Measurements from ENCODE around the gene IL1RN.

DNA sequence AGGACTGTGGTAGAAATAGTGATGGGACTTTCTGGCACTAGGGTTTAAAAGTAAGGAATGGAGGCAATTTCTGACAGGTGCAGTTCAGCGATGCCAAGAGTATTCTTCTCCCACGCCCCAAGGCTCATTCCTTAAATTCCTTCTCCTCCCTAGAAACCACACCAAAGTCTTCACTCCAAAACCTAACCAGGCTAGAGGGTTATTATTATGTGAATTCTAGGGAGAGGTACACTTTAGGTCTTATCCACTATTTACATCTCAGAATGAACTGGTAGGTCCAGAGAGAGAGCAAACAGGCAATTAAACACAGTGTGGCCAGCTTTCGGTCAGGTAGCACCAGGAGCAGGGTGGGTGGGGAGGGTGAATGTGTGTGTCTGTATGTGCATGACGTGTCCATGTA, 48.3 kb upstream of the IL1RN start:
- TF ChIP-seq CEBPB (IDR thresholded peaks at IDR 0.05; ENCODE audit: low read depth, low read length) (no peak), SIN3A (conservative IDR thresholded peaks at IDR 0.05 in 1 of 2, IDR thresholded peaks at IDR 0.05 in 1 of 2; ENCODE audit: low read depth in 1 of 2, low read length in 2 of 2) (no peak), RFX5 (IDR thresholded peaks at IDR 0.05; ENCODE audit: borderline replicate concordance, low read depth, low read length) (no peak), POLR2AphosphoS5 (IDR thresholded peaks at IDR 0.05; ENCODE audit: low read depth, low read length) (no peak), EP300 (IDR thresholded peaks at IDR 0.05; ENCODE audit: borderline replicate concordance in 1 of 2, low read depth in 2 of 2, low read length in 2 of 2) (no peak), EZH2 (IDR thresholded peaks at IDR 0.05; ENCODE audit: low read depth, low read length, severe bottlenecking) (no peak), GABPA (IDR thresholded peaks at IDR 0.05; ENCODE audit: borderline replicate concordance, insufficient read depth, low read length) (no peak)
- TF ChIP-seq, protein P1, sequence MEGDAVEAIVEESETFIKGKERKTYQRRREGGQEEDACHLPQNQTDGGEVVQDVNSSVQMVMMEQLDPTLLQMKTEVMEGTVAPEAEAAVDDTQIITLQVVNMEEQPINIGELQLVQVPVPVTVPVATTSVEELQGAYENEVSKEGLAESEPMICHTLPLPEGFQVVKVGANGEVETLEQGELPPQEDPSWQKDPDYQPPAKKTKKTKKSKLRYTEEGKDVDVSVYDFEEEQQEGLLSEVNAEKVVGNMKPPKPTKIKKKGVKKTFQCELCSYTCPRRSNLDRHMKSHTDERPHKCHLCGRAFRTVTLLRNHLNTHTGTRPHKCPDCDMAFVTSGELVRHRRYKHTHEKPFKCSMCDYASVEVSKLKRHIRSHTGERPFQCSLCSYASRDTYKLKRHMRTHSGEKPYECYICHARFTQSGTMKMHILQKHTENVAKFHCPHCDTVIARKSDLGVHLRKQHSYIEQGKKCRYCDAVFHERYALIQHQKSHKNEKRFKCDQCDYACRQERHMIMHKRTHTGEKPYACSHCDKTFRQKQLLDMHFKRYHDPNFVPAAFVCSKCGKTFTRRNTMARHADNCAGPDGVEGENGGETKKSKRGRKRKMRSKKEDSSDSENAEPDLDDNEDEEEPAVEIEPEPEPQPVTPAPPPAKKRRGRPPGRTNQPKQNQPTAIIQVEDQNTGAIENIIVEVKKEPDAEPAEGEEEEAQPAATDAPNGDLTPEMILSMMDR (IDR thresholded peaks at IDR 0.05; ENCODE audit: control extremely low read depth in 1 of 3, insufficient read depth in 1 of 3, low read depth in 1 of 3, low read length in 3 of 3), result no peak

Measured in H1 (cell line).